Activated naive CD4-positive, alpha-beta T cell treated with anti-CD3 and anti-CD28 coated beads, Interleukin-2, amount 50 U/mL, for 24 hours (primary cell): ENCODE measurements around the gene ACSF3.

Experiments used
- H3K27ac Mint-ChIP-seq: one replicate; pipeline ENCODE4 v1.8.0; 2021; ENCODE audit warnings: mild to moderate bottlenecking, mixed read lengths
- H3K27me3 Mint-ChIP-seq: one replicate; pipeline ENCODE4 v1.8.0; 2021; ENCODE audit warnings: mixed read lengths
- H3K36me3 Mint-ChIP-seq: one replicate; pipeline ENCODE4 v1.8.0; 2021; ENCODE audit warnings: mixed read lengths
- H3K4me1 Mint-ChIP-seq: one replicate; pipeline ENCODE4 v1.8.0; 2021; ENCODE audit warnings: mixed read lengths
- H3K4me3 Mint-ChIP-seq: one replicate; pipeline ENCODE4 v1.8.0; 2021; ENCODE audit warnings: mild to moderate bottlenecking, mixed read lengths
- H3K9me3 Mint-ChIP-seq: one replicate; pipeline ENCODE4 v1.8.0; 2021; ENCODE audit warnings: mixed read lengths

Gene ACSF3

GRCh38 chr16:89132194-89133005, 38.7 kb downstream of the ACSF3 start:
- H3K27ac Mint-ChIP-seq = no peak overlapping the region
- H3K36me3 Mint-ChIP-seq = peaks cover 16% of the 10 kb centered on the region
- peaks cover 12% of the 10 kb centered on the region for H3K4me1 Mint-ChIP-seq
- no peaks in the 10 kb centered on the region for H3K27me3 Mint-ChIP-seq
- no peak overlapping the region for H3K4me3 Mint-ChIP-seq
- H3K9me3 Mint-ChIP-seq = no peaks in the 10 kb centered on the region

DNA sequence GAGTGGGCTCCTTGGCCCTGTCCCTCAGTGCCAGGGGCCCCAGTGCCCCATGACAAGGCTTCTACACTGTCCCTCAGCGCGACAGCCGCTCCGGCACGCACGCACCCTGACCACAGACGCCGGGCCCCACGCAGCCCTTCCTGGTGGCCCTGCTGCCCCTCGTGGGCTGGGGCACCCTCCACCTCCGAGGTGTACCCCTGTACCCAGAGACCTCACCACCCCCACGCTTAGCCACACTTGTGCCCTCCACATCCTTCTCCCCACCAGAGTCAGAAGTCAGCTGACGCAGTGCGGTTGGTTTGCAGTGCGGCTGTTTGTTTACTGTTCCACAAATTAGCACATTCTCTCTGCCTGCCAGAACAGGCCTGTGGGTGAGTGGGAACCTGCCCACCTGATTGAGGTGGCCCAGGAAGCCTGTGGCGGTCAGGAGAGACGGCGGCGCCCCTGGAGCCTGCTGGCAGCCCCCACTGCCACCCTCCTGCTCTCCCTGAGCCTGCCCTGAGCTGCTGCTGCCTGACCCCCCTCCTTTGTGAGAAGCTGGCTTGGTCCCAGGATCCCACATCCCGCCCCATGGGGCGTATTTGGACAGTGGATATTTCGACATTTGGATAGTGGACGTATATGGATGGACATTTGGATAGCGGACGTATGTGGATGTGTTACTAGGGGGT, 39.9 kb downstream of the ACSF3 start:
- Mint-ChIP-seq H3K4me1 (peaks cover 12% of the 10 kb centered on the region), H3K36me3 (peaks cover 16% of the 10 kb centered on the region), H3K27ac (no peak overlapping the region), H3K27me3 (no peaks in the 10 kb centered on the region), H3K9me3 (no peaks in the 10 kb centered on the region), H3K4me3 (no peak overlapping the region)

- H3K36me3 Mint-ChIP-seq = peaks cover 16% of the 10 kb centered on the region
- no peak overlapping the region for H3K4me3 Mint-ChIP-seq
- no peak overlapping the region for H3K27ac Mint-ChIP-seq
- no peaks in the 10 kb centered on the region for H3K27me3 Mint-ChIP-seq
- no peaks in the 10 kb centered on the region for H3K9me3 Mint-ChIP-seq
- H3K4me1 Mint-ChIP-seq = peaks cover 8% of the 10 kb centered on the region
Measured at GRCh38 chr16:89134269-89134668, 40.6 kb downstream of the ACSF3 start.

GRCh38 chr16:89135166-89135565, 41.5 kb downstream of the ACSF3 start:
- no peaks in the 10 kb centered on the region for H3K27me3 Mint-ChIP-seq
- no peak overlapping the region for H3K27ac Mint-ChIP-seq
- H3K36me3 Mint-ChIP-seq = peaks cover 13% of the 10 kb centered on the region
- H3K4me3 Mint-ChIP-seq = no peak overlapping the region
- no peaks in the 10 kb centered on the region for H3K9me3 Mint-ChIP-seq
- H3K4me1 Mint-ChIP-seq = peaks cover 3% of the 10 kb centered on the region

DNA sequence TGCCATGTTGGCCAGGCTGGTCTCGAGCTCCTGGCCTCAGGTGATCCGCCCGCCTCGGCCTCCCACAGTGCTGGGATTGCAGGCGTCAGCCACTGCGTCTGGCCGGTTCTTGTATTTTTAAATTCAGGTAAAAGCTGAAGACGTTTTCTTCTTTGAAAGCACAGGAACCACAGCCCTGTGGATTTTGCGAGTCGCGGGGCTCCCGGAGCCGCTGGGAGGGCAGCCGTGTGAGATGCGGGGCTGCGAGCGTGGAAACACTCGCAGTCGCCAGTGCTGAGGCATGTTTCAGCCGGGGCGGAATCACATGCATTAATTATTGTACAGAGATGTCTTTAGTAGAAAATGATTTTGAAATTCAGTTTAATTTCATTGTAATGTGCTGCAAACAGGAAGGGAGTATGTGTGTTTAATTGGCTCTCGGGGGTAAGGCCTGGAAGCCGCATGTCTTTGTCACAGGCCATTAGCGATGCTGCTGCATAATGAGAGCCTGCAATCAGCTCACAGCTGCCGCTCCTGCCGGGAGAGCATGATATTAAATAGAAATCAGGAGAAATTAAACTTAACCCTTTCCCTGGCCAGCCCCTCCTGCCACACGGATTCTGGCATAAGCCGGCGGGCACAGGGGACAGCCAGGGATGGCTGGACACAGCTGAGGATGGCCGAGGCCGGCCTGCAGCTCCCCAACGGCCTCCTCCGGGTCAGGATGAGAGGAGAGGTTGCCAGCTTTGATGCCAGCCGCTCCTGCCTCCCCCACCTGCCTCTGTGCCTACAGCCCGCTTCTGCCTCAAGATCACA, 42.5 kb downstream of the ACSF3 start:
- no peak overlapping the region for H3K4me3 Mint-ChIP-seq
- peaks cover 9% of the 10 kb centered on the region for H3K36me3 Mint-ChIP-seq
- H3K27me3 Mint-ChIP-seq = no peaks in the 10 kb centered on the region
- H3K27ac Mint-ChIP-seq = no peak overlapping the region
- no peaks in the 10 kb centered on the region for H3K9me3 Mint-ChIP-seq
- H3K4me1 Mint-ChIP-seq = peaks cover 3% of the 10 kb centered on the region

GRCh38 chr16:89136931-89137330, 43.3 kb downstream of the ACSF3 start:
- Mint-ChIP-seq H3K9me3 (no peaks in the 10 kb centered on the region), H3K36me3 (peaks cover 6% of the 10 kb centered on the region), H3K4me1 (no peaks in the 10 kb centered on the region), H3K27me3 (no peaks in the 10 kb centered on the region), H3K27ac (no peak overlapping the region), H3K4me3 (no peak overlapping the region)

GRCh38 chr16:89137666-89138512, 44.2 kb downstream of the ACSF3 start:
- no peaks in the 10 kb centered on the region for H3K9me3 Mint-ChIP-seq
- H3K27ac Mint-ChIP-seq = no peak overlapping the region
- H3K4me3 Mint-ChIP-seq = no peak overlapping the region
- peaks cover 6% of the 10 kb centered on the region for H3K36me3 Mint-ChIP-seq
- H3K27me3 Mint-ChIP-seq = no peaks in the 10 kb centered on the region
- H3K4me1 Mint-ChIP-seq = no peaks in the 10 kb centered on the region

- no peaks in the 10 kb centered on the region for H3K27me3 Mint-ChIP-seq
- no peak overlapping the region for H3K4me3 Mint-ChIP-seq
- peaks cover 6% of the 10 kb centered on the region for H3K36me3 Mint-ChIP-seq
Measured at GRCh38 chr16:89138513-89138795, 44.8 kb downstream of the ACSF3 start.

GRCh38 chr16:89138843-89139520, 45.3 kb downstream of the ACSF3 start:
- Mint-ChIP-seq H3K4me3 (no peak overlapping the region), H3K36me3 (peaks cover 4% of the 10 kb centered on the region), H3K4me1 (no peaks in the 10 kb centered on the region), H3K27me3 (no peaks in the 10 kb centered on the region), H3K27ac (no peak overlapping the region), H3K9me3 (no peaks in the 10 kb centered on the region)

More at GRCh38 chr16:89138513-89138795, 44.8 kb downstream of the ACSF3 start:
- no peaks in the 10 kb centered on the region for H3K9me3 Mint-ChIP-seq
- H3K27ac Mint-ChIP-seq = no peak overlapping the region
- H3K4me1 Mint-ChIP-seq = no peaks in the 10 kb centered on the region

DNA sequence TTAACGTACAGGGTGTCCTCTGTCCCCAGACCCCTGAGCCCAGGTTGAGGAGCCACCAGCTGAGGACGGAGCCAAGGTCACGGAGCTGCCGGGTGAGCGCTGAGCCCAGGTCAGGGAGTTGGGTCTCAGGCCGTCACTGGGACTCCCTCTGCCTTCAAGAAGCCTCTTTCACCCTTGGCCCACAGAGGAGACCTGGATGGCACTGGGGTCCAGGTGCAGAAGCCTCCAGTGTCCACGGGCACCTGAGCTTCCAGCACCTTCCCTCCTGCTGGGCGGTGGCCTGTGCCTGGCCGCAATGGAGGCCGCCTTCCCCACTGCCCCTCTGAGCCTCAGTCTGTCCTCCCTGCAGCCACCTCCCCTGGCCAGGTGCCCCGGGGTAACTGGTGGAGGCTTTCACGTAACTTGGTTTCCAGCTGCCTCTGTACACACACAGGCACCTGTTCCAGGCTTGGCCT, 46.3 kb downstream of the ACSF3 start:
- no peaks in the 10 kb centered on the region for H3K27me3 Mint-ChIP-seq
- no peaks in the 10 kb centered on the region for H3K9me3 Mint-ChIP-seq
- no peaks in the 10 kb centered on the region for H3K4me1 Mint-ChIP-seq
- peaks cover 1% of the 10 kb centered on the region for H3K36me3 Mint-ChIP-seq
- no peak overlapping the region for H3K4me3 Mint-ChIP-seq
- H3K27ac Mint-ChIP-seq = no peak overlapping the region

DNA sequence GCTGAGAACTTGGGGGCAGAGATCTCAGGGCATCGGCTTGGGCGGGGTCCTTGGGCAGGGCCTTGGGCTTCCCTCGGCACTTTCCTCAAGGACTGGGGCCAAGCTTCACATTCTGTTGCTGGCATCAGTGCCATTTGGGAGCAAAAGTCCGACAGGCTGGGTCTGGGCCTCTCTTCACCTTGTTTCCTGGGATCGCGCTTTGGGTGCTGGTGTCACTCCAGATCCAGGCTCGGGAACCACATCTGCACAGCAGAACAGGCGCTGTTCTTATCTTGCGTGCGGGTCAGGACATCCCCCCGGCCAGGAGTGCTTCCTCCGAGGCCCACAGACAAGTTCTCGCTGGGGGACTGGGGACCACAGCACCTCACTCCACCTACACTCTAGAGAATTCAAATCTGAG, 46.7 kb downstream of the ACSF3 start:
- no peaks in the 10 kb centered on the region for H3K9me3 Mint-ChIP-seq
- H3K4me3 Mint-ChIP-seq = no peak overlapping the region
- no peaks in the 10 kb centered on the region for H3K4me1 Mint-ChIP-seq
- no peaks in the 10 kb centered on the region for H3K27me3 Mint-ChIP-seq
- H3K36me3 Mint-ChIP-seq = peaks cover 1% of the 10 kb centered on the region
- H3K27ac Mint-ChIP-seq = no peak overlapping the region

DNA sequence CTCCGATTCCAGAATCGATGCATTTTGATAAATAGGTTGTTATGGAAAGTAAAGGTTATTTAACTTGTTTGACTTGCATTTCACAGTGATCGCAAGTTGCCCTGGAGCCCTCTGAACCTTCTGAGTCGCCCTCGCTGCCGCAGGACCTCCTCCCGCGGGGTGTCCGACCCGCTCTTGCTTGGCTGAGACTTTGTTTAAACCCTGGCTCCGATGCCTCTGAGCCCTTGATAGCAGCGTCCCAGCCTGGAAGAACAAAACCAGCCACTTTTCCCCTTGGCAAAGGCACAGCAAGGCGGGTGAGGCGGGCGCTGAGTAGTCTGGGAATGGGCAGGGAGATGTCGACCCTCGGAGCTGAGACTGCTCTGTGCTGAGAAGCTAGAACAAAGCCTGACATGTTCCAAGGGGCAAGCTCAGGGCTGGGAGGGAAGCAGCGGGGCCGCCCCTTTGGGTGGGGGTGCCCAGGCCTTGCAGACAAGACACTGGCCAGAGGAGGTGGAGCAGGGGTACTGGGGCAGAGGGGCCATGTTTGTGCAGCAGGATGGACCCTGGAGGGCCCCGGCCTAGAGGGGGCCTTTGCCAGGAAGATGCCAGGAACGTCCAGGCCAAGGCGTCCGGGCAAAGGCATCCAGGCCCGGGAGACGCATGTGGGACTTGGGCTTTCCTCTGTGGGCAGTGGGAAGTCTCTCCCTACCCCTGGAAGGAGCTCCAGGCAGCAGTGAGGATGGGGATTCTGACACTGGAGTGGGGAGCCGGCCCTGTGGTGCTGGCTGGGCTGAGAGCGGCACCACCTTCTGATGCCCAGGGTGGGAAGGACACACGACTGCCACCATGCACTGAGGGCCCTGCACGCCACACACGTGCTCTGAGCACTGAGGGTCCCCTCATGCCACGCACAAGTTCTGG, 47.6 kb downstream of the ACSF3 start:
- H3K4me1 Mint-ChIP-seq = no peaks in the 10 kb centered on the region
- H3K27me3 Mint-ChIP-seq = no peaks in the 10 kb centered on the region
- H3K27ac Mint-ChIP-seq = no peak overlapping the region
- no peak overlapping the region for H3K4me3 Mint-ChIP-seq
- H3K9me3 Mint-ChIP-seq = no peaks in the 10 kb centered on the region
- H3K36me3 Mint-ChIP-seq = peaks cover 1% of the 10 kb centered on the region

DNA sequence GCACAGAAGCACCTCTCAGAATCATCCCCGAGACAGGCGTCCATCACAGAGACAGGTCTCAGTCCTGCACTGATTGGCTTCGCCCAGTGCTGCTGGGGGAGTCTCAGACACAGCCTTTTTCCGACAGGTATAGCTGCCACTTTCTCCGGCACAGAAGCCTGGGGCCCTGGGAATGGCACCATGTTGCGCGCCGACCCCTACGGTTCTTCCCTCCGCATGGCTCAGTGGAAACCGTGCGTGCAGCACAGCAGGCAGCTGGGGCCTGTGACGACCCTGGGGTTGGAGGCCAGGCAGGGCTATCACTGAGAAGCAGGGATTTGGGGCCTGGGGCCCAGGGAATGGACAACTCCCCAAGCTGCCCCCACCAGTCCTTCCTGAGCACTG, 48.2 kb downstream of the ACSF3 start:
- Mint-ChIP-seq H3K27me3 (no peaks in the 10 kb centered on the region), H3K4me1 (no peaks in the 10 kb centered on the region), H3K27ac (no peak overlapping the region), H3K4me3 (no peak overlapping the region), H3K9me3 (no peaks in the 10 kb centered on the region), H3K36me3 (peaks cover 3% of the 10 kb centered on the region)
